DMS153 (cell line): ENCODE data around the gene HOXA7.

Experiments
- DNase-seq: peaks from one replicate; lab custom pipeline; 2025; lab: John Stamatoyannopoulos, UW

Gene HOXA7

GRCh38 chr7:27182285-27182841 is 25.9 kb upstream of the HOXA7 start:
- DNase-seq: no peak

- no peak for DNase-seq
Measured at GRCh38 chr7:27181795-27182275, 25.4 kb upstream of the HOXA7 start.

- DNase-seq: no peak
Measured at GRCh38 chr7:27180431-27181420, 24.3 kb upstream of the HOXA7 start.

GRCh38 chr7:27179503-27180430 is 23.3 kb upstream of the HOXA7 start:
- peak; percentile 57 for DNase-seq

- no peak for DNase-seq
Measured at GRCh38 chr7:27179030-27179429, 22.6 kb upstream of the HOXA7 start.

- DNase-seq: no peak
Measured at GRCh38 chr7:27178366-27178765, 21.9 kb upstream of the HOXA7 start.

GRCh38 chr7:27177795-27178320 is 21.4 kb upstream of the HOXA7 start:
- no peak for DNase-seq

GRCh38 chr7:27176962-27177794 is 20.7 kb upstream of the HOXA7 start:
- no peak for DNase-seq

- DNase-seq: no peak
Measured at GRCh38 chr7:27176524-27176845, 20.0 kb upstream of the HOXA7 start.

GRCh38 chr7:27175626-27176523 is 19.4 kb upstream of the HOXA7 start:
- DNase-seq: no peak

- no peak for DNase-seq
Measured at GRCh38 chr7:27174874-27175625, 18.6 kb upstream of the HOXA7 start.

GRCh38 chr7:27173956-27174873 is 17.7 kb upstream of the HOXA7 start, which contains the start of gene HOXA10:
TSS of gene HOXA10 (minus strand) at chr7:27174320. CDS start at chr7:27174306, 14 bp downstream.
- DNase-seq: no peak

- peak; percentile 52 for DNase-seq
Measured at GRCh38 chr7:27173511-27173955, 17.1 kb upstream of the HOXA7 start.

- DNase-seq: peak; percentile 42
Measured at GRCh38 chr7:27172823-27173510, 16.5 kb upstream of the HOXA7 start.

- DNase-seq: no peak
Measured at GRCh38 chr7:27172315-27172774, 15.9 kb upstream of the HOXA7 start.

GRCh38 chr7:27171637-27172314 is 15.3 kb upstream of the HOXA7 start:
- peak; percentile 68 for DNase-seq

- no peak for DNase-seq
Measured at GRCh38 chr7:27171325-27171636, 14.8 kb upstream of the HOXA7 start.
